ENCODE measurements around the gene TSPAN31. TPM values are rescaled to one million over a fixed set of nuclear protein-coding genes. Genes with fewer than 3 reads are reported as not detected.

Gene TSPAN31
- total RNA-seq, 1 experiment from 2014 or later = 46.9 TPM

DNA sequence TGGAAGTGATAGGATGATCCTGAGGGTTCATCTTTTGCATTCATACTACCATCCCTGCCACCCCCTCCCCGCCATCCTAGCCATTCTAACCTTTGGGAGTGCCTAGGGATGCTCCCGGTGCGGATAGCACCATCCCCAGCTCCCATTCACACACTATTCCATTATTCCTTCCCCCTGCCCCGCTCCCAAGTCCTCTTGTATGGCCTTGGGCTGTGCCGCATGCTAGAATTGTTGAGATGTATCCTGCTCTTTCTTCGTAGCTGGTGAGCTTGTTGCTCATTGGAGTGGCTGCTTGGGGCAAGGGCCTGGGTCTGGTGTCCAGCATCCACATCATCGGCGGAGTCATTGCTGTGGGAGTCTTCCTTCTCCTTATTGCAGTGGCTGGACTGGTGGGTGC, 644 bp downstream of the TSPAN31 start:
- in situ Hi-C loops (cut with HindIII; ENCODE audit: low sequenced_read_pairs) = no loop called here

DNA sequence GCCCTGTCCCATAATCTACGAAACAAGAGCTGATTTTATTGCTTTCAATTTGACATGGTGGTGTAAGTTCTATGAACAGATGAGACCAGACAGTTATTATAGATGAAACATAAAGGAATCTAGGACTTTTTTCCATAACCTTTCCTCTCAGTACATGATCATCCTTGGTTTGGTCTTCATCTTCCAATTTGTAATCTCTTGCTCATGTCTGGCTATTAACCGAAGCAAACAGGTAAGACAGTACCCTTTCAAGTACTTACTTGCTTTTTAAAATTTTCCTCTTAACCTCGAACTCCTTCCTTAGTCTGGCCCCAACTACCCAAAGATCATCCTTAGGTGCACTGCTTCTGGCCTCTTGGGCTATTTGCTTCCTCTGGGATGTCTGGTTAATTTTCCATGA, 1.2 kb downstream of the TSPAN31 start:
- peak; percentile 3 for DNase-seq (ENCODE audit: low spot score)
- in situ Hi-C loops (cut with HindIII; ENCODE audit: low sequenced_read_pairs) = no loop called here

More for the DNA sequence above, 644 bp downstream of the TSPAN31 start:
- DNase-seq (ENCODE audit: low spot score) = peak; percentile 34

DNA sequence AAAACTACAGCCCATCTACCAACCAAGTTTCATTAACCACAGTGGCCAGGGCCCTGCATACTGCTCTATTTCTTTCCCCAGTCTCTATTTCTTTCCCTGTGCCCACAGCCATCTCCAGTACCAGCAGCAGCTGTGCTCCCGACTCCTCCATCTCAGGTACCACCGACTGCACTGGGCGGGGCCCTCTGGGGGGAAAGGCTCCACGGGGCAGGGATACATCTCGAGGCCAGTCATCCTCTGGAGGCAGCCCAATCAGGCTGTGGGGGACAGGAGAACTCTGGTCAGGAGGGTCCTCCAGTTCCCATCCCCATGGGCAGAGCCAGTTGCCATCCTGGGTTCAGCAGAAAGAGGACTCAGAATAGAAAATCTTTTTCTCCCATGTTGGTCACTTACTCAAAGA, 4.2 kb downstream of the TSPAN31 start:
- DNase-seq (ENCODE audit: low spot score) = no peak
- in situ Hi-C loops (cut with HindIII; ENCODE audit: low sequenced_read_pairs) = no loop called here

DNA sequence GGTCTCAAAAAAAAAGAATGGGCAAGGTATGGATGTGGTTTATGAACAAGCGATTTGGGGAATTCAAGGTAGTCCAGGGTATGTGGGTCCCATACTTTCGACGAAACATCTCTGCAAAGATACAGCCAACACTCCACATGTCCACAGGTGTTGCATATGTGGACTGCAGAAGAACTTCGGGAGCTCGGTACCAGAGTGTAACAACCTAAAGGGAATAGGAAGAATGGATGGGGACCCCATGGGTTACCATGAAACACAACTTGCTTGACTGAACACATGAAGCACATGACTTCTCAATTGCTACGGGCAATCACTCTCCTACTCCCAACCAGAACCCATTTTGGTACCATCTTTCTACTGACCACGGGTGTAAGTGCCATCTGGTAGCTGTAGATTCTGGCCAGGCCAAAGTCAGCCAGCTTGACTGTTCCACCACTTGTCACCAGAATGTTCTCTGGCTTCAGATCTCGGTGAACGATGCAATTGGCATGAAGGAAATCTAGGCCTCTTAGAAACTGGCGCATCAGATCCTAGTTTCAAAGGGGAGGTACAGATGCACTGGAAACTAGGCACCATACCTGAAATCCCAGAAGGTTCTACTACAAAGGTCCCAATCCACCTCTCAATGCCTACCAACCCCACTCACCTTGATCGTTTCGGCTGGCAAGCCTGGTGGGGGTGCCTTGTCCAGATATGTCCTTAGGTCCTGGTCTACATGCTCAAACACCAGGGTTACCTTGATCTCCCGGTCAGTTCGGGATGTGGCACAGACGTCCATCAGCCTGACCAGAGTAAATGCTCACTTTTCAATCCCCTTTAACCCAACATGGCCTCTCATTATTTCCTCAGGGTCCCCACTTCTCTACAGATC, 6.0 kb downstream of the TSPAN31 start:
- DNase-seq (ENCODE audit: low spot score) = peak; percentile 5
- in situ Hi-C loops (cut with HindIII; ENCODE audit: low sequenced_read_pairs) = no loop called here

DNA sequence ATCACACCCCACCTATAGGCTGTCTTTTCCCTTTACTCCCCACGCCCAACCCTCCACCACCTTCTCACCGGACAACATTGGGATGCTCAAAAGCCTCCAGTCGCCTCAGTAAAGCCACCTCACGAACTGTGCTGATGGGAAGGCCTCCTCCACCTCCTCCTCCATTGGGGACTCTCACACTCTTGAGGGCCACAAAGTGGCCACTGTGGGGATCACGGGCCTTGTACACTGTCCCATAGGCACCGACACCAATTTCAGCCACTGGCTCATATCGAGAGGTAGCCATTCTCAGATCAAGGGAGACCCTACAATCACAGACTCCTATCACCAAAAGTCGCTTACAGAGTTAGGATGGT, 6.6 kb downstream of the TSPAN31 start:
- no peak for DNase-seq (ENCODE audit: low spot score)
- in situ Hi-C loops (cut with HindIII; ENCODE audit: low sequenced_read_pairs) = no loop called here

DNA sequence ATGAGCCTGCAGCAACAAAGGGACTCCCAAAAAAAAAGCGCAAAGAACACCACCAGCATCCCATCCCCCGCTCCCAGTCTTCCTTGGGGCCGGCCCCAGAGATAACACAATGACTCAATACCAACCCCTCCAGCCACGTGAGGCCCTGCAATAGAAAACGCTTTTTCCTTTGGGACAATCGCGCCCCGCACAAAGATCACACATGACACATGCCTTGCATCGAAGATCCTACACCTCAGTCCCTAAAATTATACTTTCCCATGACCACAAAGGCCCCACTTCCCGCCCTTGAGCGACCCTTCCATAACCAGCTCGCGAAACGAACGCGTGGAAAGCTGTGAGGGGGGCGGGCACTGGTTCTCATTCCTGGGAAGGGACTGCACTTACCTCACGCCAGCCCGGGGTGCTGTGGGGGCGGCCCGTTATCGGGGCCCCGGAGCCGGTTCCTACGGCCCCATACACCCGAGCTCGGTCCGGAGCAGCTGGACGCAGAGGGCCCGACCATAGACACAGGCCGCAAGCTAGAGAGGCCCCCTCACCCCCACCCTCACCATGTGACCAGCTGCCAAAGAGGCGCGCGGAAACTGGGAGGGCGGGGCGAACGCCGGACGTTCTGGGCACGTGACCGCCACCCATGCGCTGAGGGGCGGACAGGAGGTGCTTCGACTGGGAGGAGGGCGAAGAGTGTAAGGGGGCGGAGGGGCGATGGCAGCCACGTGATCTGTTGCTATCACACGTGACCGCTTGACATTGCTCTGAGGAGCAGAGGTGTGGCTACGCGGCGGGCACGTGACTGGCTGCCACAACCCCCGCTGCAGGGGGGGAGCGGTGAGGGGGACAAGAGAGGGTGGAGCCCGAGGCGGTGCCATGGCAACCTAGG, 7.2 kb downstream of the TSPAN31 start, which contains the start of gene CDK4:
Gene CDK4, minus strand, starts transcription at position 523 of the 880 bp plus-strand sequence. CDS start 593 bp downstream, outside the sequence.
- in situ Hi-C loops (cut with HindIII; ENCODE audit: low sequenced_read_pairs) = no loop called here
- DNase-seq (ENCODE audit: low spot score) = peak; percentile 100

DNA sequence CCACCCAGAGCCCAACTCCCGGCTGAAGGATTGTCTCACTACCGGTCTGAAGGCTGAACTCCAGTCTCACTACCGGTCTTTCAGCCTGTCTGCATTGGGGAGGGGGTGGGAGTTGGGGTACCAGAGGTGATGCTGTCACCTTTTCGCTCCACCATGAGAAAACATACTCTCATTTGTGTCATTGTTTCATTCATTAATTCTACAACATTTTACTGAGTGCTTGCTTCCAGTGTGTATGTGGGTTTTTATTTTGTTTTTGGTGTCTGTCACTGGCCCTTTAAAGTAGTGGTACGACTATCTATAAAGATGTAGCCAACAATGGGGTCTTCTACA, 7.8 kb downstream of the TSPAN31 start:
- in situ Hi-C loops (cut with HindIII; ENCODE audit: low sequenced_read_pairs) = no loop called here
- DNase-seq (ENCODE audit: low spot score) = no peak

DNA sequence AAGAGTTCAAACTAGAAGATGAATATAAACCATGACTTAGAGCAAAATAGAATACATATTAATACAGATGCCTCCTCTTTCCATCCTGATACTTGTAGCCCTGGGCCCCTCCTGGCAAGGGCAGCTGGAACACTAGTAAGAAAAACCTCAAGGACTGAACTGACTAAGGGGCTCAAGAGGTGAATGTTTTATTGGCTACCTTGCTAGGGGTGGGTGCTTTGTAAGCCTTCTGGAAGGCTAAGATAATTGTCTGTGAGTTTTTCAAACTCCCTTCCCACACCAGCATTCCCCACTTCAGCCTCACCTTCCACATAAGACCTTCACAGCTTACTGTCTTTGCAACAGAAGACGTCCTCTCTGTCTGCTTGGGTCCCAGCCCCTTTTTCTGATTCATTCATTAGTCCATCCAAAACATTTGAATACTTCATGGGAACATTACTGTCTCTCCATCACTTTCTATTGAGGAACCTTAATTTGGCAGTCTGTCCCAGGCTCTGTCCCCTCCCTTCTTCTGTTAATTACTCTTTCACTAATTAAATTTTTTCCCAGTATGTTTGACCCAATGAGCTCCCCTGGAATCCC, 9.0 kb downstream of the TSPAN31 start:
- in situ Hi-C loops (cut with HindIII; ENCODE audit: low sequenced_read_pairs) = no loop called here
- peak; percentile 2 for DNase-seq (ENCODE audit: low spot score)

DNA sequence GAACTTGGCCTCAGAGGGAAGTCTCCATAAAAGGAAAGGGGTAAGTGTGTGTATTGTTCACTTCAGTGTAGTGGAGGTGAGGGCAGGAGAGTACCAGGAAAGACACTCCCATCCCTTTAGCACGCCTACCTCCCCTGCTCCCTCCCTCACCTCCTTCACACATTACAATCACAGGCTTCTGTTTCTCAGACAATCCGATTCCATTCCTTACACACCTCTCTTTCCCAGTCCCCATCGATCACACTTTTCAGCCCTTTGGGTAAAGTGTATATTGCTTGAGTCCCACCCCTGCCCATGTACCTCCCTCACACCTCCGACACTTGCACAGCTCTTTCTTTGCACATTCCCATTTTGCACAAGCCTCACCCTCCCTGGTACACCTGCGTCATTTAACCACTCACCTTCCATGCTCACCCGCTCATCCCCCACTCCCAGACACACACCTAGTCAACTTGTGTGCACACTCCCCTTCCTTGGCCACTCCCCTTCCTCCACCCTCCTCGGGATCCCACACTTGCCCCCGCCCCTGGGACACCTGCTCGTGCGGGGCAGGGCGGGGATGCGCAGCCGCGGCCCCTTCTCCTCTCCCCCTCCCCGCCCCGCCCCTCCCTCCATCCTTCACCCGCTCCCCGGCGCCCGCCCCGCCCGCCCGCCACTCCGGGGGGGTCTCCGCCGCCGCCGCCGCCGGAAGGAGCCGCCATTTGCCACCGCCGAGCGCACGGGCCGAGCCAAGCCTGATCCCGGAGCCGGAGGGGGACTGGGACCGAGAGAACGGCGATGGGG, 9.8 kb downstream of the TSPAN31 start, which contains the start of gene MARCHF9:
Gene MARCHF9, plus strand, starts transcription at position 693 of the 783 bp plus-strand sequence. CDS start 426 bp downstream, outside the sequence.
- in situ Hi-C loops (cut with HindIII; ENCODE audit: low sequenced_read_pairs) = no loop called here

DNA sequence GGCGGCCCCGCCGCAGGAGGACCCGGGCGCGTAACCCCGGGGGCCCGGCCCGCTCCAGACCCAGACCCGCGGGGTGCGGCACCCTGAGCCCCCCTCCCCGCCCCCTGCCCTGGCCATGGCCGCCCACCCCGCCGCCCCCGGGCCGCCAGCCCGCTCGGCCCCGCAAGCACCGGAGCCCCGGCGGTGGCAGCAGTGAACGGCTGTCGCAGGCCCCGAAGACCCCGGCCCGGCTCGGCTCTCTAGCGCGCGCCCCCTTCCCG, 10.3 kb downstream of the TSPAN31 start:
- no peak for DNase-seq (ENCODE audit: low spot score)
- in situ Hi-C loops (cut with HindIII; ENCODE audit: low sequenced_read_pairs) = no loop called here

More for the DNA sequence above, 9.8 kb downstream of the TSPAN31 start, which contains the start of gene MARCHF9:
- peak; percentile 85 for DNase-seq (ENCODE audit: low spot score)

DNA sequence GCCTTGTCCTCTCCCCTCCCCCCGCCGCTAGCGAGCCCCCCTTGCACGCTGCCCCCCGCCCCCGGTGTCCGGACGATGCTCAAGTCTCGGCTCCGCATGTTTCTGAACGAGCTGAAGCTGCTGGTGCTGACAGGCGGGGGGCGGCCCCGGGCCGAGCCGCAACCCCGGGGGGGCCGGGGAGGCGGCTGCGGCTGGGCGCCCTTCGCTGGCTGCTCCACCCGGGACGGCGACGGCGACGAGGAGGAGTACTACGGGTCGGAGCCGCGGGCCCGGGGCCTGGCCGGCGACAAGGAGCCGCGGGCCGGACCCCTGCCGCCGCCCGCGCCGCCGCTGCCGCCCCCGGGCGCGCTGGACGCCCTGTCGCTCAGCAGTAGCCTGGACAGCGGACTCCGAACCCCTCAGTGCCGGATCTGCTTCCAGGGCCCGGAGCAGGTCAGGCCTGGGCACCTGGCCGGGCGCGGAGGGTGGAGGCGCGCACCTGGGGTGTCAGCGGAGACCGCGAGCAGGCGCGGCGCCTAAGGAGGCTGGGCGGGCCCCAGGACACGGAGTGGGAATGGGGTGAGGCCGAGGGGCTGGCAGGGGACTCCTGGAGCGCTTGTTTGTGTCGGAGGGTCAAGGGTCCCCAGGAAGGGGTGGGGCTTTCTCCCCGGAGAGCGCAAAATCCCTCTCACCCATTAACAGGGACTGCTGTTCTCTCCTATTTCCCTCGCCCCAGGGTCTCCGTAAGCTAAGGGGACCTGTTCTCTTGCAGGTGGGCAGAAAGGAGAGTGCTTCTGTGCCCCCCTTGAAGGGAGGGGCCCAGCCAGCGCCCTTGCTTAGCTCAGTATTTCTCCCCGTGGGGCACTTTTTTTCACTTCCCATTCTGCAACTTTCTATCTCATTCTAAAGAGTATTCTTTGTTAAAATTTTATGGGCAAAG, 10.9 kb downstream of the TSPAN31 start:
- in situ Hi-C loops (cut with HindIII; ENCODE audit: low sequenced_read_pairs) = no loop called here
- peak; percentile 28 for DNase-seq (ENCODE audit: low spot score)

DNA sequence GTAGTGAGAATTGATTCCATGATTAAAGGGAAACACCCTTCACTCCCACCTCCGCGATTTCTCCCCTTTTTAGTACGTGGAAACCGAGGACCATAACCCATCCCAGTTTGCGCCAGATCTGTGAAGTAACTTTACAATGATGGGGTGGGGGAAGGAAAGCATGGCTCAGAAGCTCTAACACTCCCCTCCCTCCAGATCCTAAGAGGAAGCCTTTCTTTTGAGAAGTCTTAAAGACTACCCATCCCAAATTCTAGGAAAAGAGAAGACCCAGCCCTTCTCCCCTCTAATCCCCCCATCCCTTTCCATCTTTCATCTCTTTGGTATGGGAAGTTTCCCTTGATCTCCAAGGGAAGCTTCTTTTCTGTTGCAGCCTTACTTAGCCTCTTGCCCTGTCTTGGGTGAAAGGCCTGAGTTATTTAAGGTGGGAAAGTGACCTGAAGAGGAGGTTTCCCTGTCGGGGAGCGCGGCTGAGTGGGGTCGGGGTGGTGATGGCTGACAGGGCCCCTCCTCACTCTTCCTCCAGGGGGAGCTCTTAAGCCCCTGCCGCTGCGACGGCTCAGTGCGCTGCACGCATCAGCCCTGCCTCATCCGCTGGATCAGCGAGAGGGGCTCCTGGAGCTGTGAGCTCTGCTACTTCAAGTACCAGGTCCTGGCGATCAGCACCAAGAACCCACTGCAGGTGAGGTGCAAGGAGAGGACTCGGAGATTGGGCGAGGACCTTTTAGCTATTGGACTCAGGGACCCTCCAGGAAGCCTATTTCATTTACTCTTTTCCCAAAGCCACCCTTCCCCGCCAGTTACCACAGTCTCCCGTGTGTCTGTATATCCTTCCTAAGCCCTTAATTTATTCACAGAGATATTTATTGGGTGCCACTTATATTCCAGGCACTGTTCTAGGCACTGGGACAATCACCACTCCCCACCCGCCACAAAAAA, 11.8 kb downstream of the TSPAN31 start:
- peak; percentile 15 for DNase-seq (ENCODE audit: low spot score)

DNA sequence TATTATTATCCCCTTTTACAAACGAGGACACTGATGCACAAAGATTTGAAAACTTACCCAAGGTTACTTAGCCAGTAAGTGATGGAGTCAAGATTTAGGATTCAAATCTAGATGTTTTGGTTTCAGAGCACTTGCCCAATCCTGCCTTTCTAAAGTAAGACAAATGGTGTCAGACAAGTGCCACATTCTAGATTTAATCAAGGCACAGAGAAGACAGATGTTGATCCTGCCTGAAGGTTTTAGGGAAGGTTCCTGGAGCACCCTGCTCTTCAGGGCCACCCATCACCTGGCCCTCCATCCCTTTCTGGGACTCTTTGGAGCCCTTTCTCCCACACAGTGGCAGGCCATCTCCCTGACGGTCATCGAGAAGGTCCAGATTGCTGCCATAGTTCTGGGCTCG, 12.9 kb downstream of the TSPAN31 start:
- DNase-seq (ENCODE audit: low spot score) = no peak
- in situ Hi-C loops (cut with HindIII; ENCODE audit: low sequenced_read_pairs) = no loop called here

More for the DNA sequence above, 11.8 kb downstream of the TSPAN31 start:
- in situ Hi-C loops (cut with HindIII; ENCODE audit: low sequenced_read_pairs) = no loop called here

DNA sequence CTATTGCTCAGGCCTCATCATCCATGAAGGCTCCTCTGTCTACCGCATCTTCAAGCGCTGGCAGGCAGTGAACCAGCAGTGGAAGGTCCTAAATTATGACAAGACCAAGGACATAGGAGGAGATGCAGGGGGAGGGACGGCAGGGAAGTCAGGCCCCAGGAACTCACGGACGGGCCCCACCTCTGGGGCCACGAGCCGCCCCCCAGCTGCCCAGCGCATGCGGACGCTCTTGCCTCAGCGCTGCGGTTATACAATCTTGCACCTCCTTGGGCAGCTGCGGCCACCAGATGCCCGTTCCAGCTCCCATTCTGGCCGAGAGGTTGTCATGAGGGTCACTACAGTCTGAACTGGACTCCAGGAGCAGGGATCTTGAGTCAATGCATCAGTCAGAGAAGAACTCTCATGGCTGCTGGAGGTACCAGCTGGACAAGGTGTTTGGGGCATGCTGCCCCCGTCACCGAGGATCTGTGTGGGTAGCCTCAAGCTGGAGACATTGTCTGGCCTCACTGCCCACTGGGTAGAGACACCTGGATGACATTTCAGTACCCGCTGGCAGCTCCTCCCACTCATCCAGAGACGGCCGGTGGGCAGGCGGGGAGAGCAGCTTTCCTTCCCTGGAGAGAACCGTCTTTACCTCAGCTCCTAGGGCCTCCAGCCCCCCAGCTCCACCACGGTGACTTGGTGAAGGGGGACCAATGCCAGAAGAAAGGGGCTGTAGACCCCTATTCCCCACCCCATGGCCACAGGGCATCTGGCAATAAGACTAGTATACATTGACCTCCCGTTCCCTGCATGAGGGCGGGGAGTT, 13.9 kb downstream of the TSPAN31 start:
- in situ Hi-C loops (cut with HindIII; ENCODE audit: low sequenced_read_pairs) = no loop called here
- no peak for DNase-seq (ENCODE audit: low spot score)

DNA sequence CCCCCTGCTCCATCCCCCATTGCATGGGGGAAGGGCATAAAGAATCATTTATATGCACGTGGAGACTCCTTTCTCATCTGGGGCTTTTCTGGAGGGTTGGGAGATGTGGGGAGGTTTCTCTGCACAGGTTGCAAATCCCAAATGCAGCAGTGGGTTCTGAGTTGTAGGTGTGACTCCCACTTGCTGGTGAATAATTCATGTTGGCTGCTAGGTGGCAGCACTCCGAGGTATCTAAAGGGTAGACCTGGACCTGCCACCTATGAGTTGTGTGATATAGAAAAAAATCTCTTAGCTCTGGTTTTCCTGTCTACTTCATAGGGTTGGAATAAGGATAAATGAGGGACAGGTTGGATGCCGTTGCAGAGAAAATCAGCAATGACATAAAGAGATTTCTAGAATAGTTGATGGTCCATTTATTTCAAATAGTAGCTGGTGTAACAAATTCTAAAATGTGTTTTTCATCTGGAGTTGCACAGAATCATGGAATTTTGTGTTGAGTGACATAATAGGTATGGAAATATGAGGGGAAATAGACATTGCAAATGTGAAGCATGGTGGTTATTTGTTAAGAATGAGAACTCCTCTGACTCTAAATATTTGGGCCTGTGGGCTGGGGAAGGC, 14.6 kb downstream of the TSPAN31 start:
- in situ Hi-C loops (cut with HindIII; ENCODE audit: low sequenced_read_pairs) = no loop called here
- DNase-seq (ENCODE audit: low spot score) = peak; percentile 51

All from G401 (cell line).